ENCODE measurements around the gene TSPAN2.

- TF ChIP-seq, protein P1, sequence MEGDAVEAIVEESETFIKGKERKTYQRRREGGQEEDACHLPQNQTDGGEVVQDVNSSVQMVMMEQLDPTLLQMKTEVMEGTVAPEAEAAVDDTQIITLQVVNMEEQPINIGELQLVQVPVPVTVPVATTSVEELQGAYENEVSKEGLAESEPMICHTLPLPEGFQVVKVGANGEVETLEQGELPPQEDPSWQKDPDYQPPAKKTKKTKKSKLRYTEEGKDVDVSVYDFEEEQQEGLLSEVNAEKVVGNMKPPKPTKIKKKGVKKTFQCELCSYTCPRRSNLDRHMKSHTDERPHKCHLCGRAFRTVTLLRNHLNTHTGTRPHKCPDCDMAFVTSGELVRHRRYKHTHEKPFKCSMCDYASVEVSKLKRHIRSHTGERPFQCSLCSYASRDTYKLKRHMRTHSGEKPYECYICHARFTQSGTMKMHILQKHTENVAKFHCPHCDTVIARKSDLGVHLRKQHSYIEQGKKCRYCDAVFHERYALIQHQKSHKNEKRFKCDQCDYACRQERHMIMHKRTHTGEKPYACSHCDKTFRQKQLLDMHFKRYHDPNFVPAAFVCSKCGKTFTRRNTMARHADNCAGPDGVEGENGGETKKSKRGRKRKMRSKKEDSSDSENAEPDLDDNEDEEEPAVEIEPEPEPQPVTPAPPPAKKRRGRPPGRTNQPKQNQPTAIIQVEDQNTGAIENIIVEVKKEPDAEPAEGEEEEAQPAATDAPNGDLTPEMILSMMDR (IDR thresholded peaks at IDR 0.05): no peak
- no peak for TF ChIP-seq POLR2A (IDR thresholded peaks at IDR 0.05)
Observed at GRCh38 chr1:115098979-115099692, 9.8 kb upstream of the TSPAN2 start.
